Stomach (tissue), 9 donors: ENCODE measurements around the gene CYP2W1. TPM values are rescaled to one million over a fixed set of nuclear protein-coding genes. Genes with fewer than 3 reads are reported as not detected.

Experiments used
- DNase-seq, 2 donors: peaks; one replicate each; pipeline versions ENCODE4 v3.0.0 to v3.0.0-alpha.2; 2013 to 2019
- H3K27ac ChIP-seq, 5 donors: fragments of 200-600 bp in 4 of 5; sonication (generic) in 4 of 5; one replicate each; pipeline ENCODE4 v1.5.1; 2013 to 2019; ENCODE audit warnings: mild to moderate bottlenecking in 1 of 5, moderate library complexity in 1 of 5
- H3K27me3 ChIP-seq, 3 donors: fragments of 200-600 bp; sonication (generic); one replicate each; pipeline ENCODE4 v1.5.1; 2017 to 2019; ENCODE audit warnings: mixed run types in 1 of 3
- H3K36me3 ChIP-seq, 4 donors: fragments of 200-600 bp; sonication (generic); 1 replicate in 3 of 4; 2 replicates in 1 of 4; pipeline ENCODE4 v1.5.1; 2016 to 2019
- H3K4me1 ChIP-seq, 4 donors: fragments of 200-600 bp; sonication (generic); one replicate each; pipeline ENCODE4 v1.5.1; 2016 to 2019
- H3K4me3 ChIP-seq, 4 donors: fragments of 200-600 bp; sonication (generic) in 3 of 4; one replicate each; pipeline ENCODE4 v1.5.1; 2016 to 2019; ENCODE audit warnings: mild to moderate bottlenecking in 1 of 4
- H3K9me3 ChIP-seq, 4 donors: fragments of 200-600 bp; sonication (generic); one replicate each; pipeline ENCODE4 v1.5.1; 2016 to 2019
- CTCF ChIP-seq, 7 experiments: fragments of 450-650 bp in 4 of 7; fragments of 200-600 bp in 3 of 7; sonication (generic) in 3 of 7; IDR thresholded peaks; one replicate each; pipeline ENCODE4 v1.5.1; 2016 to 2019; ENCODE audit warnings: antibody characterized with exemption in 7 of 7, control low read depth in 2 of 7, mild to moderate bottlenecking in 1 of 7
- EP300 ChIP-seq: sonication (generic); formaldehyde crosslinking; IDR thresholded peaks from one replicate; pipeline ENCODE4 v1.6.1; 2017; ENCODE audit warnings: antibody characterized with exemption
- POLR2A ChIP-seq, 4 donors: fragments of 450-650 bp; IDR thresholded peaks; one replicate each; pipeline ENCODE4 v1.6.1; 2016; ENCODE audit warnings: antibody characterized with exemption in 4 of 4, control low read depth in 2 of 4, mild to moderate bottlenecking in 1 of 4, moderate library complexity in 1 of 4
- POLR2AphosphoS5 ChIP-seq, 3 donors: sonication (generic); formaldehyde crosslinking; IDR thresholded peaks; one replicate each; pipeline ENCODE4 v1.6.1; 2016; ENCODE audit warnings: antibody characterized with exemption in 3 of 3
- WGBS, 5 donors: extraction: QIAGEN DNeasy Blood & Tissue Kit in 3 of 5; methylation state at CpG; one replicate each; pipeline versions ENCODE4 v1.1.5 to v1.1.7; 2013 to 2018; 5-methylcytosine and 5-hydroxymethylcytosine counted together
- intact Hi-C: fragments of 100-400 bp; cut with DNase I; formaldehyde crosslinking; loops from one replicate; pipeline ENCODE4 v1.15.1; 2023; ENCODE audit warnings: low total_unique reads
- polyA plus RNA-seq, 3 donors: library from polyadenylated mRNA; stranded (reverse); fragments of 200-250 nt; gene quantifications; one replicate each; pipeline ENCODE4 v1.2.3, GENCODE V29; 2013
- total RNA-seq, 5 donors: library from RNA; depleted of rRNA; stranded (reverse); fragments of >200 nt; gene quantifications; one replicate each; pipeline versions ENCODE4 v1.1.0 to v1.2.3, GENCODE V29; 2014 to 2016
- donor health status: healthy with polysubstance abuse.
- donor health status: Bipolar disorder and iron deficiency.
- donor health status: healthy.

CYP2W1 gene
- total and polyA plus RNA-seq, 8 donors = 0.31 to 7.0 (median 0.65) TPM; not detected in 5

DNA sequence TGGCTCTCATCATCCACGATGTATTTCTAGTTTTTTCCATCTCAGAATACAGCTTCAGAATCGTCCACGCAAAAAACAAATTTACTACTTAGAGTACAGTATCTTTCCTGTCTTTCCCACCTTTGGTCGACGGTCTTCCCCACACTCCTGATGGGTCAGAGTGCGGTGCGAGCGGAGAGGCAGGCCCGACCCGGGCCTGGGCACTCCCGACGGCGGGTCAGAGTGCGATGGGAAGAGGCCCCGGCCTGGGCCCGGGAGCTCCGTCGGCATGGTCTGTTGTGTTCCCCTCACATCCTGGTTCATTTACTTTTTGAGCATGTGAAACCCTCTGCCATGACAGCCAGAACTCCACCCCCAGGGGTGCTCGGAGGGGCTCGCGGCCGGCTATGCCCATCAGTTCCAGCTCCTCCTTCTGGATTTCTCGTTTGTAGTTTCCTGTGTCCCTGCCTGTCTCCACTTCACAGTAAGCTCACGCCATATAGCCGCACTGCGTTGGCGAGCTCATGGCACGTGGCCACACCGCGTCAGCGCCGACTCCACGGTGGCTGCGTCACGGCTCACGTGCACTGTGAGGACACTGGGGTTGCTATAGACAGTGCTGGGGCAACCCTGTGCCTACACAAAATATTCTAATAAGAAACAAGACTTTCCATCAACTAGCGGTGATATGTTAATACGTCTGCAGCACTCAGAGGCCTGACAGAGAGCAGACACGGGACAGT, 15.5 kb upstream of the CYP2W1 start:
- Histone ChIP-seq H3K36me3 (peaks cover 46 to 62% (median 61%) of the 10 kb centered on the region in 4 donors), H3K27me3 (peaks cover 0 to 7% (median 0%) of the 10 kb centered on the region in 3 donors), H3K4me1 (peaks cover 30 to 61% (median 43%) of the 10 kb centered on the region in 4 donors), H3K4me3 (no peak overlapping the region), H3K27ac (no peak overlapping the region), H3K9me3 (no peaks in the 10 kb centered on the region)
- WGBS, 5 donors = 89 to 92% (median 90%) methylated on average over 38 to 39 of the region's 39 CpGs
- intact Hi-C loops = no loop called here
- TF ChIP-seq POLR2AphosphoS5 (IDR thresholded peaks at IDR 0.05) = no peak
- no peak for TF ChIP-seq CTCF (IDR thresholded peaks at IDR 0.05)
- no peak for TF ChIP-seq POLR2A (IDR thresholded peaks at IDR 0.05)
- no peak for DNase-seq

GRCh38 chr7:968205-969105, 14.5 kb upstream of the CYP2W1 start:
- Histone ChIP-seq H3K4me1 (peaks cover 30 to 61% (median 43%) of the 10 kb centered on the region in 4 donors), H3K27ac (no peak overlapping the region), H3K36me3 (peaks cover 46 to 71% (median 71%) of the 10 kb centered on the region in 4 donors), H3K27me3 (no peaks in the 10 kb centered on the region), H3K4me3 (no peak overlapping the region), H3K9me3 (no peaks in the 10 kb centered on the region)
- 80 to 90% (median 89%) methylated on average over 19 to 24 of the region's 24 CpGs for WGBS, 5 donors
- no peak for DNase-seq
- intact Hi-C loops = no loop called here
- TF ChIP-seq EP300 (no peak), CTCF (IDR thresholded peaks at IDR 0.05) (no peak), POLR2A (IDR thresholded peaks at IDR 0.05) (no peak), POLR2AphosphoS5 (IDR thresholded peaks at IDR 0.05) (no peak)

- no peak for DNase-seq
- TF ChIP-seq POLR2A (IDR thresholded peaks at IDR 0.05) (no peak), CTCF (IDR thresholded peaks at IDR 0.05) (no peak), EP300 (no peak), POLR2AphosphoS5 (IDR thresholded peaks at IDR 0.05) (no peak)
- Histone ChIP-seq H3K36me3 (peaks cover 46 to 72% (median 71%) of the 10 kb centered on the region in 4 donors), H3K27ac (no peak overlapping the region), H3K4me1 (peaks cover 30 to 61% (median 44%) of the 10 kb centered on the region in 4 donors), H3K4me3 (no peak overlapping the region), H3K27me3 (no peaks in the 10 kb centered on the region), H3K9me3 (no peaks in the 10 kb centered on the region)
- intact Hi-C loops = no loop called here
- WGBS, 5 donors = 82 to 96% (median 92%) methylated on average over 8 to 11 of the region's 11 CpGs
Observed at GRCh38 chr7:969403-969802, 13.6 kb upstream of the CYP2W1 start.

DNA sequence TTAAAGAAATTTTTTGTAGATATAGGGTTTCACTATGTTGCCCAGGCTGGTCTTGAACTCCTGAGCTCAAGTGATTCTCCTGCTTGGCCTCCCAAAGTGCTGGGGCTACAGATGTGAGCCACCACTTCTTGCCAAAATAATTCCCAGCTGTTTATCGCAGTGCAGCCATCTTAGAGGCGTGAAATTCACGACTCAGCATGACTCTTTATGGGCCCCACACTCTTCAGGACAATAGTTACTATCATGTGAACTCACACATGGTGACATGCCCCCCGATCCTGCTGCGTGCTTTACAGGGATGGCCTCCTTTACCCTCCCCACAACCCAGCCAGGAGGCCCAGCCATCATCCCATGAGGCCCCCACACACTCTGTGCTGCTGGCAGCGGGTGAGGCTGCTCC, 12.2 kb upstream of the CYP2W1 start:
- H3K4me1 ChIP-seq = peaks cover 21 to 55% (median 40%) of the 10 kb centered on the region in 4 donors
- no peak overlapping the region for H3K27ac ChIP-seq
- H3K9me3 ChIP-seq = no peaks in the 10 kb centered on the region
- no peak for TF ChIP-seq EP300
- no peak for TF ChIP-seq CTCF (IDR thresholded peaks at IDR 0.05)
- TF ChIP-seq POLR2AphosphoS5 (IDR thresholded peaks at IDR 0.05) = no peak
- TF ChIP-seq POLR2A (IDR thresholded peaks at IDR 0.05) = no peak
- H3K27me3 ChIP-seq = no peaks in the 10 kb centered on the region
- intact Hi-C loops = no loop called here
- H3K4me3 ChIP-seq = no peak overlapping the region
- H3K36me3 ChIP-seq = peaks cover 46 to 72% (median 71%) of the 10 kb centered on the region in 4 donors
- DNase-seq = no peak
- WGBS, 5 donors = 85 to 90% (median 88%) methylated on average over 6 of the region's 6 CpGs
